Measurements from ENCODE around the gene RAMP3.

- TF ChIP-seq CTCF (IDR thresholded peaks at IDR 0.05) (peak in 3 of 4 experiments; percentile 83 to 85 (median 83)), POLR2A (IDR thresholded peaks at IDR 0.05) (no peak), POLR2AphosphoS5 (IDR thresholded peaks at IDR 0.05) (no peak), EP300 (IDR thresholded peaks at IDR 0.05) (no peak)
These were observed 21.2 kb upstream of the RAMP3 start for GRCh38 chr7:45136106-45137060.

Data from gastroesophageal sphincter (tissue), 3 donors.